NCI-H82 treated with DMSO at 0.1 percent for 48 hours (cell line): ENCODE measurements around the gene FCMR.

Source experiments
- DNase-seq: peaks from one replicate; lab custom pipeline; 2025; ENCODE audit not compliant: unreplicated experiment; lab: John Stamatoyannopoulos, UW

FCMR gene

DNA sequence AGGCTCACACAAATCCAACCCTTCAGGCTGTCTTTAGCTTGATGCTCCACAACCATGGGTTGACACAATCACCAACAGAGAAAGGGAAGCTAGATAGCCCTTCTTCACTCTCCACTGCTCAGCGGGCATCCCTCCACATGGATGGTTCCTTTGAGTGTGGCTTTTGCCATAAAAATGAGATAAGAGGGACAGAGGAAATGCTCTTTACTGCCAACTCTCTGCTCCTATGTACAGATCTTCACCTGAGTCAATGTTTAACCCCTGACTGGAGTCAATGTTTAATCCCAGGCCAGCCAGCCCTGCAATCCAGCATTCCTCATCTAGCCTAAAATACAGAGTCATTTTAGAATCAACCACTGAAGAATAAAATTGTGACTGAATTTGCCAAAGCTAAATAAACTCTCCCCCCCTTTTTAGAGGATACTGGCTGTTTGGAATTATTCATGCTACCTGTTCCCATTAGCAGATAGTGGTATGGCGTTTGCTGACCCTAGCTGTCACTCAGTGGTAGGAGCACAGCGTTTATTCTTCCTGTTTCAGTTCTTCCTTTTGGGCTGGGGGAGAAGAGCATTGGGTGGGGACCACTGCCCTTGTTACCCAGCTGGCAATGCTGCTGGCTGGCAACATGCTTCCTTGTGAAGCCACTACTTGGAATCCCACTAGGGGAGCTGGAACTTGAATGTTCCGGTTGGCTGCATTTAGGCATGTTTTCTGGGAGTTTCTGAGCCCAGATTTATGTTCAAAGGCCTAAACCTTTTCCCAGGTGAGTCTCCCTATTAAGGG lies 29.8 kb upstream of the FCMR start:
- DNase-seq: no peak

DNA sequence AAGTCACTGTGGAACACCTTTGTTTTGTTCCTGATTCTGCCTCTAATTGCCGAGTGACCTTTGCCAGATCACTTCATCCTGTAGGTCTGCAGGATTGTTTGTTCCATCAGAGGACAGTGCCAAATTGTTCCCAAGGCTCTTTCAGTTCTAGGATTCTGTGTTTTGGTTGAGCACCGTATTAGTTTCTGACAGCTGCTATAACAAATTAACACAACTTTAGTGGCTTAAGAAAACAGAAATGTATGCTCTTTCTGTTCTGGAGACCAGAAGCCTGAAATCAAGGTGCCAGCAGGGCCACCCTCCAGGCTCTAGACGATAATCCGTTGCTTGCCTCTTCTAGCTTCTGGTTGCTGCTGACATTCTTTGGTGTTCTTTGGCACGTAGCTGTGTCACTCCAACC lies 27.9 kb upstream of the FCMR start:
- no peak for DNase-seq

DNA sequence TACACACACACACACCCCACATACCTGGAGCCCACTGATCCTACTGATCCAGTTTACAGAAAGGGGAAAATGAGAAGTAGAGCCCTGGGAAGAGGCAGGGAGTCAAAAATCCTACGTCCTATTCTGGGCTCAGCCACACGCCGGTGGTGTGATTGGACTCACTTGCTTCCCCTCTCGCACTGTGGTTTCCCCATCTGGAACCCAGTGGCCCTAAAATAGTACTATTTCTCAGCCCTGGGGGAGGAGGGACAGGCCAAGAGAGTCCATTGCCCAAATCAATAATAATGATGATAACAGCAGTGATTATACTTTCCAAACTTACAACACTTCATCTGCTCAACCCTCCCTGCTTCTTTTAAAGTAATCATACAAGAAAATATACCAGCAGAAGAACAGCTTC lies 27.5 kb upstream of the FCMR start:
- DNase-seq: no peak

- no peak for DNase-seq
These were observed 25.5 kb upstream of the FCMR start for GRCh38 chr1:206947255-206947654.

GRCh38 chr1:206946261-206946660 lies 24.5 kb upstream of the FCMR start, which contains the start of gene PIGR:
PIGR (minus strand) TSS chr1:206946466; CDS start chr1:206940531, 5,935 bp downstream.
- DNase-seq: no peak

- no peak for DNase-seq
These were observed 24.0 kb upstream of the FCMR start for GRCh38 chr1:206945779-206946178.

GRCh38 chr1:206944703-206945102 lies 23.0 kb upstream of the FCMR start:
- no peak for DNase-seq

- no peak for DNase-seq
These were observed 20.2 kb upstream of the FCMR start for GRCh38 chr1:206941766-206942418.

GRCh38 chr1:206940588-206940936 lies 18.8 kb upstream of the FCMR start:
- DNase-seq: no peak

- no peak for DNase-seq
These were observed 18.3 kb upstream of the FCMR start for GRCh38 chr1:206939841-206940587.

DNA sequence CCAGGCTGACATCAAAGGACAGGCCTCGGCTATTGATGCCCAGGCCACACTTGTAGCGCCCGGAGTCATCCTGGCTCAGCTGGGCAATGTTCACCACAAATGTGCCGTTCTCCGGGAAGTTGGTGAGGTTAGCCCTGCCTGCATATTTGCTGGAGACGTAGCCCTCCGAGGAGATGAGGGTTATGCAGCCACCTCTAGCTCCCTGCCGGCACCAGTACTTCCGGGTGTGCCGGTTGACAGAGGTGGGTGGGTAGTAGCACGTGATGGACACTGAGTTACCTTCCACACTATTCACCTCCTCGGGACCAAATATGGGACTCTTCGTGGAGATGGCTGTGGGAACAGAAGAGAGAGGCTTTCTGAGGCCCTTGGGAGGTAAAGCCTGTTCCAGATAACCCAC lies 17.4 kb upstream of the FCMR start:
- no peak for DNase-seq

DNA sequence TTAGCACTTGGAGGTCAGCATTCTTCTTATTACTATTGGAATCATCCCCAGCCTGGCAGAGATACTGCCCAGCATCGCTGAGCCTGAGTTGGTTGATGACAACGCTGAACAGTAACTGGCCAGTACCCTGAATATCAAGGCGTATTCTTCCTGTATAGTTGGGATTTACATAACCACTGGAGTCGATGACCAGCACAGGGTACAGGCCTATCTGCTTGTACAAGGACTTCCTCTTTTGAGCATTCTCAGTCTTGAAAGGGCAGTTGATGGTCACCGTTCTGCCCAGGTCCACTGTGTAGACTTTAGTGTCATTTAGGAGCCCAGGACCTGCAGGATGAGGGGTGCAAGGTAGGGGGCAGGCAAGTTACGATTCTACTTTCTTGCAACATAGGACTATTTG lies 15.7 kb upstream of the FCMR start:
- DNase-seq: no peak

DNA sequence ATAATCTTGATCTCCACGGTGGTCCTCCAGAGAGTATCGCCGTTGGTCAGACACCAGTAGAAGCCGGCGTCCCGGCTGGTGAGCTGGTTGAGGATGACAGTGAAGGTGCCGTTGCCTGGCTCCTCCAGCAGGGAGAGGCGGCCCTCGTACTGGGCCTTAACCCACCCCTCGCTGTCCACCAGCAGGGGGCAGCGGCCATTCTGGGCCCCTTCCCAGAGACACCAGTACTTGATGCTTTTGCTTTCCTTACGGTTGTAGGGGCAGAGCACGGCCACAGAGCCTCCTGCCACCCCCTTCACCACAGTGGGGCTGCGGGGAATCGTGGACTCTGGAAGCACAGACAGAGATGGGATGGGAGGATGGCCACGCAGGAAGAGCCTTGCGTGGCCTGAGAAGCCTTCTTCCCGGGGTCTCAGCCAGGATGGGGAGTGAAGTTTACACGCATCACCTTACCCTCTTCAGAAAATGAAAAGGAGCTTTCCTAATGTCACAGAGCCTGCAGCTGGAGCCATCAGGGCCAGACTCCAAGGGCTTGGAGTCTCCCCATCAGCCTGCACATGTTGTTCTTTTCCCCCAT lies 13.8 kb upstream of the FCMR start:
- DNase-seq: no peak

DNA sequence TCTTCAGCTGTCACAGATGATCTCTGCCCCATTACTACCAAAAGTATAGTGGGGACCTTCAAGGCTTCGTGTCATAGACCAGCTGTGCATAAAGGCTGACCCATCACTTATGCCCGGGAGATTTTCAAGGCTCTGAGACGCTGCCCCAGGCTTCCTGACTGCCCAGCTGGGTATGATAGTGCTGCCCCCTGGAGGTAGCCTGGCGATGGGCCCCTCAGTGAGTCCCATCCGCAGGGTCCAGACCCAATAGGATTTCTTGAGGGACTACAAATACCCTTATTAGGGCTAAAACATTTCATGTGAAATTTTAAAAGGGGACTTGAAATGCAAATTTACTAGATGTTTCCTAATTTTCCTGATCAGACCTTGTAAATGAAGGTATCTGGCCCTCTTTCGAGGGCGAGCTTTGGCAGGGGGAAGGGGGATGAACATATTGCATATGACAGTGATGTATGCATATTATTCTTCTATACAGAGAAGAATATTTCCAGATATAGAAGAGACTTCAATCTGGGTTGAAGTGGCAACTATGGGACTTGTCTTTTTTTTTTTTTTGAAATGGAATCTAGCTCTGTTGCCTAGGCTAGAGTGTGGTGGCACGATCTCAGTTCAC lies 11.7 kb upstream of the FCMR start:
- no peak for DNase-seq

GRCh38 chr1:206932177-206932576 lies 10.4 kb upstream of the FCMR start:
- DNase-seq: no peak

DNA sequence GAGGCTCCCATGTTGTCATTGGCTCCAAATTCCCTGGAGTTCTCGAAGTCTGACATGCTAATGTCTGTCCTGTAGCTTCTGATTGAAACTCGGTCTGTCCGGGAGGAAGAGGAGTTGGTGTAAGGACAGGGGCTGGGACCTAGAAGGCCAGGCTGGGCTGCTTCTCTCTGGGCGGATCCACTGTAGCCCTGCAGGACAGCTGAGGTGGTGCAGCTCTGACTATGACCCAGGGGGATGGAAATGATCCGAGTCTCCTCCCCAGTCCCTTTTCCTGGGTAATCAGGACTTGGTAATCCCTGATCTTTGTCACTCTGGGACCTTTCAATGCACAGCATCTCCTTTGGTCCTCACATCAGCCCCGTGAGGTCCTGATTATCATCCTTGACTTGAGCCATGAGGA lies 10.0 kb upstream of the FCMR start:
- DNase-seq: no peak

GRCh38 chr1:206930210-206930798 lies 8.6 kb upstream of the FCMR start:
- no peak for DNase-seq

- no peak for DNase-seq
These were observed 7.8 kb upstream of the FCMR start for GRCh38 chr1:206929524-206929923.

DNA sequence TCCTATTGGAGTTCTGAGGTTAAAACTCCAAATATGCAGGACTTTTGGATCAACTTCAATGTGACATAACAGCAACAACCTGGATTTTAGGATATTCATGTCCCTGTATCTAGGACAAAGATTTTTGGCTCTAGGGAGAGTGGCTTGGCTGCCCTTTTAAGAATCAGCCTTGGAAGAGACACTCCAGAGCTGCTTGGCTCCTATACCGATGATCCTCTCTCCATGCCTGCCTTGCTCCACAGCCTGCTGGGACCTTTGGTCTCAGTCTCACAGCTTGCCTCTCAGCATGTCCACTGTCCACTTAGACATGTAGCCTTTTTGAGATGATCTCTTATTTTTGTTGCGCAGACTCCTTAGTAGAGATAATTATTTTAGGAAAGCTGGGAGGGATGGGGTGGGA lies 4.5 kb upstream of the FCMR start:
- no peak for DNase-seq

GRCh38 chr1:206925106-206925736 lies 3.5 kb upstream of the FCMR start:
- no peak for DNase-seq
